NCI-H226 (cell line): ENCODE results near the gene LEO1.

Source experiments
- DNase-seq: peaks from one replicate; pipeline ENCODE4 v3.0.0-alpha.2; 2015

LEO1 gene

GRCh38 chr15:51971375-51972133, at the start of gene LEO1:
TSS of gene LEO1 (minus strand) at chr15:51971778. CDS start at chr15:51971745, 33 bp downstream.
- DNase-seq, result peak; percentile 99

GRCh38 chr15:52021128-52021671, 49.6 kb upstream of the LEO1 start:
- DNase-seq, result peak; percentile 87

DNA sequence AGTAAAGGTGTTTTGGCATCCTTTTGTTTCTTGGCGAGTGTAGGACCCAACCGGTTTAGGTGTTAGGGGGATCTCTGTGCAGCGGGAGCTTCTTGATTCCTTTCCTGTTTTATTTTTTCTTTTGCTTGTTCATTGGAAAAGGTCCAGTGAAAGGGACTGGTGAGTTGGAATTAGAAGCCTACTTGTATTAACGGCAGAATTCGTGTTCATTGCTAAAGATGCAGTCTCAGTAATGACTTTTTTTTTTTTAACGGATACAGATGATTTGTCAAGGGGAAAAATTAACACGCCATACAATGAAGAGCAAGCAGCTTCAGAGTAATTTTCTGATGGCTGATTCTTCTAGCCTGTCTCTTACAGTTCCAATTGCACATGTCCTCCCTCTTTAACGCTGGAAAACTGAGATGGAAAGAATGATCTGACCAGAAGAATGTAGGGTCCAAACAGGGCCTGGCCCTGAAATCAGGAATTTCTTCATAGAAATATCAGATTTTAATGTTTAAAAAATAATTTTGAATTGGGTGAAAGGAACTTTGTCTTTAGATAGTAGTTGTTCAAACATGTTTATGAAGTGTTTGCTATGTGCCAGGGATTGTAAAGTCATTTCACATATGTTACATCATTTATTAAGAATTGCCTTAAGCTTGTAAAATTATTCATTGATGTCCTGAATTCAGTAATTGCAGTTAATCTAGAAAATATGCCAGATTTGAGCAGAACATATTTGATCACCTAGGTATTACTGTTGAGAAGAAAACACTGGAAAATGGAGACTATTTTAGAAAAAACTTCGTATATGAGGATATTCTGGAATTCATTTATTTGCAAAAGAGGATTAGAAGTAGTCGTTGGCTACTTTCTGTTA, 48.9 kb upstream of the LEO1 start:
- no peak for DNase-seq

DNA sequence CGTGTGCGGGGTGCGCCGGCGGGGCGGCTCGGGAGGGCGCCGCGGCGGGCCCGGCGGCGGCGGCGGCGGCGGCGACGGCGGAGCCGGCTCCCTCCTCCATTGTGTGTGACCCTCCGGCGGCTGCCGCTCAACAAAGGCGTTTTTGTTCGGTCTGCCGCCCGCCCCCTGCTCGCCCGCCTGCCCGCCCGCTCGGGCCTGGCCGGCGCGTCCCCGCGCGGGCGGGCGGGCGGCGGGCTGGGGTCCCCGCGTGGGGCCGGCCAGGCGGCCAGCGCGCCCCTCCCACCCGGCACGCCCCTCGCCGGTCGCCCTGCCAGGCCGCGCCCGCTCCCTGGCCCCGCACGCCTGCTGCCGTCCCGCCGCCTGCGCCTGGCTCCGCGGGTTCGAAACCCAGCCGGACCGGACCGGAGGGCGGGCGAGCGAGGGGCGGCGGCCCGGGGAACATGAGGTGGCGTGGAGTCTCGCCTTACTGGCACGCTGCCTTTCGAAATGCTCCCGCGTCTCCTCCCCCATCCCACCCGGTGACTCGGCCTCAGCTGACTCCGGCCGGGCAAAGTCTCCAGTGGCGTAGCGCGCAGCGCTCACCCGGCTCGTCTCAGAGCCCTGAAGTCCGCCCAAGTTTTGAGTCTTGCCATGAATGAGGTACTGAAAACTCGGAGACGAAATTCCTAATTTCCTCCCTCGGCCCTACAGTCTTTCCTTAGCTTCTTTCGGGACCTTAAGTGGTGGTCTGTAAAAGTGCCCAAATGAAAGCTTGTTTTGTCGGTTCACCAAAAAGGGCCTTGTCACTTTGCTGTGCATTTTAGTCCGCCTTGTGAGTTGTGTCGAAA, 48.0 kb upstream of the LEO1 start:
- peak; percentile 87 for DNase-seq

GRCh38 chr15:52018693-52019393, 47.3 kb upstream of the LEO1 start, which contains the start of gene MAPK6:
TSS of gene MAPK6 (plus strand) at chr15:52019219. CDS start at chr15:52046461, 27,242 bp downstream.
- DNase-seq, result peak; percentile 92

DNA sequence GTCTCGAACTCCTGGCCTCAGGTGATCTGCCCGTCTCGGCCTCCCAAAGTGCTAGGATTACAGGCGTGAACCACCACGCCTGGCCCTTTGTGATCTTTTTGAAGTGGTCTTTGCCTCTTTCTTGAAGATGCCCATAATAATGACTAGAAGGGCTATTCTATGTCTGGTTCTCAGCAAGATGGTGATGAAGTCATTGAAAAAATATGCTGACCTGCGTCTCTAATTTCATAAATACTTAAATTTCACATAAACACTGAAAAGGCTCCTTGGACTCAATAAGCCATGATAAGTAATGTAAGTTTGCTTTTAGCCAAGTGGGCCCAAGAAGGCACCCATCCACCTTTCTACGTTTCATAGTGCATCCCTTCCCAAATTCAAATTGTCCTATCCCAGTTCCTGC, 46.7 kb upstream of the LEO1 start:
- no peak for DNase-seq

- DNase-seq, result no peak
These were observed 44.7 kb upstream of the LEO1 start for GRCh38 chr15:52016316-52016715.

- no peak for DNase-seq
These were observed 43.0 kb upstream of the LEO1 start for GRCh38 chr15:52014616-52015015.

- peak; percentile 95 for DNase-seq
These were observed 41.7 kb upstream of the LEO1 start for GRCh38 chr15:52013151-52013791.

- no peak for DNase-seq
These were observed 40.6 kb upstream of the LEO1 start for GRCh38 chr15:52012210-52012609.

- DNase-seq, result no peak
These were observed 40.1 kb upstream of the LEO1 start for GRCh38 chr15:52011711-52012144.

DNA sequence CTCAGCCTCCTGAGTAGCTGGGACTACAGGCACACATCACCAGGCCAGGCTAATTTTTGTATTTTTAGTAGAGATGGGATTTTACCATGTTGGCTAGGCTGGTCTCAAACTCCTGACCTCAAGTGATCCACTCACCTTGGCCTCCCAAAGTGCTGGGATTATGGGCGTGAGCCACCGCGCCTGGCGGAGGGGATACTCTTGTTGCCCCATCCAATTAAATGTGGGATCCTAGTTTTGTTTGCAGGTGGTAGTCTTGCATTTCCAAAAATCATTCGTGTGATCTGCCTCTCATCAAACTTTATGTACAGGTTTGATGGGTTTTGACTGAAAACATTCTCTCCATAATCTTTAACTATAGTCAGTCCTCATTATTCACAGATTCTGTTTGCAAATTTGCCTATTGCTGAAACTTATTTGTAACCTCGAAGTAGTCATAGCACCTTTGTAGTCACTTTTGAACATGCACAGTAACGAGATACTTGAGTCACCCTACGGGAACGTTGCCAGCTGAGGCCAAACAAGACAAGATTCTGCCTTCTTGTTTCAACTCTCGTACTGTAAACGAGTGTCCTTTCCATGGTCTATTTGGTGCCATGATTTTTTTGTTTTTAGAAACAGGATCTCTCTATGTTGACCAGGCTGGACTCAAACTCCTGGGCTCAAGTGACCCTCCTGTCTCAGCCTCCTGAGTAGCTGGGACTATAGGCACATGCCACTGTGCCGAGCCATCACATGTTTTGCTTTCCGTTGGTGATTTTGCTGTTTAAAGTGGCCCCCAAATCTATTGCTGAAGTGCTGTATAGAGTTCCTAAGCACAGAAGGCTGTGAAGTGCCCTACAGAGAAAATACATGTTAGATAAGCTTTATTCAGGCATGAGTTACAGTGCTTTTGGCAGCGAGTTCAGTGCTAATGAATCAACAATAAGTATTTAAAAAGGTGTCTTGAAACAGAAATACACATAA, 39.3 kb upstream of the LEO1 start:
- DNase-seq, result peak; percentile 63

DNA sequence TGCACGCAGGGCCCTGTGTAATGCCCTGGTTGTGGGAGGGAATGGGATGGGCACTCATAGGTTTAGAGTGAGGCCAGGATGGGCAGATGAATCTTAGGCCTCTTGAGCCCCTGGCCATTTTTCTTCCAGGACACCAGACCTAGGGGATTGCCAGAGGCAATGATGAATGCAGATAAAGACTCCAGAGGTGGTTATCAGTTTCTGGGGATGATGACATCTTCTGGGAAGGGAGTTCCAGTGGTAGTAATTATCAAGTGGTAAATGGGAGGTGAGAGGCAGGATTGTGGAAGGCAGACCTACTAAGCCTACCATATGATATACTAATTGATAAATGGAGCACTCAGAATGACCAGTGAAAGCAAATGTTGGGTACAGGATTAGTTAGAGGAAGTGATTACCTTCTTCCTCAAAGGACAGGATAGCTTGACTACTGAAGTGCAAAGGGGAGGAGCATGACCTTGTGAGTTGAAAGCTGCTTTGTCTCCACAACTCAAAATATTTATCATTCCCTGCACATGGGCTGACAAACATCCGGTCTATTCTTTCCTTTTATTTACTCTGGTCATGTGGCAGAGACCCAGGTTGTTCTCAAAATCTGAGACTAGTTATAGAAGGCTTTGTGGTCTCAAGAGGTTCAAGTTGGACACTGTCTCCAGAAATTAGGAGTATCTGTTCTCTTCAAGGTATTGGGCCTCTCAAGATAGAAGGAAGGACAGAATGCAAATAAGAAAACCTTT, 37.3 kb upstream of the LEO1 start:
- no peak for DNase-seq

DNA sequence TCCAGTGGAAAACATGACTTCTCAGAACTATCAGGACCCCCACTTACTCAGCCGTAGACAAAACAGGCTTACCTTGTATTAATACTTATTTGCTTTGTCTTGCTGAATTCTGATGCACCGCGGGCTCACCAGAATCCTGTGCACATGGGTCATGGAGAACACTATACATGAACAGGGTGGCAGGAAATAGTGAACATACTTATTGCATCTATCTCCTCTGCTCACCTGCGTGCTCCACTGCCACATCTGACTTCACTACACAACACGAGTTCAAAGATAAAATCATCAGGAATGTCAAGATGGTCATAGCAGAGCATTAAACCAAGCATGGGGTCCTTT, 36.8 kb upstream of the LEO1 start:
- DNase-seq, result no peak

GRCh38 chr15:52006702-52007340, 35.2 kb upstream of the LEO1 start:
- no peak for DNase-seq

- DNase-seq, result peak; percentile 75
These were observed 34.4 kb upstream of the LEO1 start for GRCh38 chr15:52005748-52006701.

DNA sequence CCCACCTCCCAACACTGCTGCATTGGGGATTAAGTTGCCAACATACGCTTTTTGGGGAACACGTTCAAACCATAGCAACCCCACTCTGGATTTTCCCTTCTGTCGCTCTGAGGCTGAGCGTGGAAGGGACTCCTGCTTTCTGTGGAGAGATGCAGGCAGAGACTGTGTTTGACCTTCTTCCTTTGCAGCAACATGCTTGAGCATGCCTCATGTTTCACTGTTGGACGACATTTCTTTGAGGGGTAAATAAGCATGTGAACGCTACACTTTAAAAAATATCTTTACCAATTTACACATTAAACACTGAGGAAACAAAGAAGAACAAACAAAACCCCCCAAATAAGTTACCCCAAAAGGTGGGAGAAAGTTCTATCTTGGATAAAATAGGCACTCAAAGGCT, 33.2 kb upstream of the LEO1 start:
- no peak for DNase-seq

DNA sequence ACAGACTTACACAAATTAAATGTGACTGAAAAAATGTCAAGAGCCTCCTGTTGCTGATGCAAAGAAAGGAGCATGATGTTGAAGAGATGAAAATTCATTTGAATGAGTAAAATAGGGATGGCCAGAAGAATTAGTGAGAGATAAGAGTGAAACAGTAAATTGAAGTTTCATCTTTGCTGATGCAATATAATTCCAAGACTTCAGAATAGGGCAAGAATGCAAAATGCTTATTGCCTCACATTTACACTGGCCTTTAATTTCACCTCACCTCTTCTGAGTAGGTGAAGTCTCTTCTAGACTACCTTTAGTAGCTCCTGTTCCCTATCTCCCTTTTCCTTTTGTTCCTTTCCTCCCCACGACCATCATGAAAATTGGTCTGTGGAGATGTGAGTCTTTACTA, 32.1 kb upstream of the LEO1 start:
- no peak for DNase-seq
